ENCODE measurements around the gene GPC6. TPM values are rescaled to one million over a fixed set of nuclear protein-coding genes. Genes with fewer than 3 reads are reported as not detected.

Gene GPC6
- total and polyA plus RNA-seq, 2 donors (not counting 3 experiments of a cell fraction or from before 2014, with no cell fraction given), result 0.01 TPM; not detected in 1

DNA sequence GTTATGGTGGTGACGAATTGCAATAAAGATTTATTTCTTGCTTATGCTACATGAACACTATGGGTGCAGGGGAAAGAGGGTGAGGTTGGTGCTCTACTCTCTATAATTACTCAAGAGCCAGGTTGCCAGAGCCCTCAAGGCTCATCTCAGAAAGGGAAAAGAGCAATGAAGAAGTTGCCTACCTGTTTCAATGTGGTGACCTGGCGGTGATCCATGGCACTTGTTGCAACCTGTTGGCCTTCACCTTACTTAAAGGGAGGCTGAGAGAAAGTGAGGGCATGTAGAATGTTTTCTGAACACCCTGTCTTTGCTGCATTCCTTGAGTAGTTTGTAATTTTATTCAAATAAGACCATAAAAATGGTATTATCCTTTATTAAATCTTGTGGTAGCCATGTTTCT, 394.4 kb downstream of the GPC6 start:
- no peak overlapping the region for H3K4me2 ChIP-seq (ENCODE audit: insufficient read depth, low read length)
- no peaks in the 10 kb centered on the region for H3K9me1 ChIP-seq (replicated peaks; ENCODE audit: control insufficient read depth, extremely low read depth, insufficient read depth, low read length)
- no peak overlapping the region for H3K9ac ChIP-seq (replicated peaks; ENCODE audit: extremely low read depth, insufficient read depth, low read length)
- H3K27ac ChIP-seq (ENCODE audit: insufficient read depth, low read depth, low read length), result no peak overlapping the region
- H3K36me3 ChIP-seq (ENCODE audit: control insufficient read depth in 2 of 2, extremely low read depth in 1 of 2, insufficient read depth in 2 of 2, low read length in 2 of 2), result no peaks in the 10 kb centered on the region
- no peaks in the 10 kb centered on the region for H4K20me1 ChIP-seq (replicated peaks; ENCODE audit: control insufficient read depth, extremely low read depth, insufficient read depth, low read length)
- DNase-seq (ENCODE audit: low read depth, low spot score), result no peak
- H3K4me1 ChIP-seq (ENCODE audit: control insufficient read depth, extremely low read depth, insufficient read depth, low read length), result no peaks in the 10 kb centered on the region
- no TSS peak for BruUV-seq (replicated peaks)
- intact Hi-C loops (cut with micrococcal nuclease), result no loop called here
- no peak overlapping the region for H3K4me3 ChIP-seq (replicated peaks in 1 of 3; ENCODE audit: insufficient read depth in 1 of 3, low read depth in 1 of 3, low read length in 3 of 3)
- ChIA-PET CTCF (no interaction called here), POLR2A (no interaction called here)
- TF ChIP-seq, protein P1, sequence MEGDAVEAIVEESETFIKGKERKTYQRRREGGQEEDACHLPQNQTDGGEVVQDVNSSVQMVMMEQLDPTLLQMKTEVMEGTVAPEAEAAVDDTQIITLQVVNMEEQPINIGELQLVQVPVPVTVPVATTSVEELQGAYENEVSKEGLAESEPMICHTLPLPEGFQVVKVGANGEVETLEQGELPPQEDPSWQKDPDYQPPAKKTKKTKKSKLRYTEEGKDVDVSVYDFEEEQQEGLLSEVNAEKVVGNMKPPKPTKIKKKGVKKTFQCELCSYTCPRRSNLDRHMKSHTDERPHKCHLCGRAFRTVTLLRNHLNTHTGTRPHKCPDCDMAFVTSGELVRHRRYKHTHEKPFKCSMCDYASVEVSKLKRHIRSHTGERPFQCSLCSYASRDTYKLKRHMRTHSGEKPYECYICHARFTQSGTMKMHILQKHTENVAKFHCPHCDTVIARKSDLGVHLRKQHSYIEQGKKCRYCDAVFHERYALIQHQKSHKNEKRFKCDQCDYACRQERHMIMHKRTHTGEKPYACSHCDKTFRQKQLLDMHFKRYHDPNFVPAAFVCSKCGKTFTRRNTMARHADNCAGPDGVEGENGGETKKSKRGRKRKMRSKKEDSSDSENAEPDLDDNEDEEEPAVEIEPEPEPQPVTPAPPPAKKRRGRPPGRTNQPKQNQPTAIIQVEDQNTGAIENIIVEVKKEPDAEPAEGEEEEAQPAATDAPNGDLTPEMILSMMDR (IDR thresholded peaks at IDR 0.05; ENCODE audit: extremely low read depth in 1 of 2, insufficient read depth in 1 of 2, low read depth in 1 of 2, low read length in 2 of 2), result no peak
- TF ChIP-seq FOS (IDR thresholded peaks at IDR 0.05; ENCODE audit: borderline replicate concordance, insufficient read depth, low read length), result no peak
- TF ChIP-seq, protein P2, sequence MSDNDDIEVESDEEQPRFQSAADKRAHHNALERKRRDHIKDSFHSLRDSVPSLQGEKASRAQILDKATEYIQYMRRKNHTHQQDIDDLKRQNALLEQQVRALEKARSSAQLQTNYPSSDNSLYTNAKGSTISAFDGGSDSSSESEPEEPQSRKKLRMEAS (IDR thresholded peaks at IDR 0.05; ENCODE audit: insufficient read depth, insufficient read length), result no peak
- no peak for TF ChIP-seq MYC (IDR thresholded peaks at IDR 0.05; ENCODE audit: low read depth, low read length)
- TF ChIP-seq POLR2A (IDR thresholded peaks at IDR 0.05; ENCODE audit: low read depth, low read length), result no peak
- TF ChIP-seq GATA2 (IDR thresholded peaks at IDR 0.05; ENCODE audit: insufficient read depth, insufficient read length, low read depth, low read length), result no peak
- TF ChIP-seq EZH2 (IDR thresholded peaks at IDR 0.05; ENCODE audit: borderline replicate concordance, low read depth, low read length, severe bottlenecking), result no peak
- TF ChIP-seq JUN (IDR thresholded peaks at IDR 0.05; ENCODE audit: borderline replicate concordance, insufficient read depth, insufficient read length, low read depth), result no peak
- no peak for TF ChIP-seq POLR2AphosphoS5 (IDR thresholded peaks at IDR 0.05; ENCODE audit: insufficient read depth, low read depth, low read length)
- FAIRE-seq, result no peak
- H3K9me3 ChIP-seq (replicated peaks; ENCODE audit: control insufficient read depth, insufficient read depth, low read length), result peaks cover 3% of the 10 kb centered on the region
- H2AFZ ChIP-seq (ENCODE audit: low read depth, low read length), result no peak overlapping the region
- no peaks in the 10 kb centered on the region for H3K79me2 ChIP-seq (ENCODE audit: control insufficient read depth, insufficient read depth, low read length)
- dilution Hi-C loops (cut with MboI; ENCODE audit: extremely low pct_ligation_motif_present, low sequenced_read_pairs), result no loop called here
- no peaks in the 10 kb centered on the region for H3K27me3 ChIP-seq (ENCODE audit: control insufficient read depth in 2 of 2, insufficient read depth in 2 of 2, low read length in 2 of 2)

All from endothelial cell of umbilical vein (primary cell).